Thyroid gland (tissue), 4 donors: ENCODE measurements around the gene NUTM2F.
"Not testable (repeated sequence)": the region's sequence is repeated elsewhere in the genome, so short reads cannot be mapped to it uniquely, and the experiment has no call there.

Experiments used
- POLR2A ChIP-seq, 2 donors: fragments of 450-650 bp; IDR thresholded peaks; one replicate each; pipeline ENCODE4 v1.6.1; 2017; ENCODE audit warnings: antibody characterized with exemption in 2 of 2, mild to moderate bottlenecking in 2 of 2, moderate library complexity in 1 of 2
- TF ChIP-seq, protein P1 (sequence below), 6 experiments: fragments of 200-600 bp in 3 of 6; fragments of 450-650 bp in 3 of 6; sonication (generic) in 3 of 6; IDR thresholded peaks; one replicate each; pipeline ENCODE4 v1.5.1; 2016 to 2019; ENCODE audit warnings: antibody characterized with exemption in 6 of 6, mild to moderate bottlenecking in 2 of 6, inconsistent platforms in 1 of 6, moderate library complexity in 1 of 6

DNA sequence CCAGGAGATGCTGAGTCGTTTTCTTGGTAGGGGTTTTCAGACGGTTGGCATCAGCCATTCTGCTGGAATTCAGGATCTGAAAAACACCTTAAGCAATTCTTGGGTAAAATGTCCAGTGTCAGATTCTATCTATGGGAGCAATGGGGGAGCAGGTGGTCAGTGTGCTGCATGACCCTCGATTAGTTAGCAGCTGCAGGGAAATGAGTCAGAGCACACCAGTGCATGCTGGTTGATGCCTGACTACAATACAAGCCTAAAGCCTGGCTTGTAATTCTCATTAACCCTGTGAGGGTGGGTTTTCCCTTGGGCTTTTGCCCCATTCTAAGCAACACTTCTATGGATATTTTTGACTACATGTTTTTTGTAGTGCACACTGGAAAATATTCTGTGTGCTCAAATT, 20.3 kb upstream of the NUTM2F start:
- TF ChIP-seq, protein P1, sequence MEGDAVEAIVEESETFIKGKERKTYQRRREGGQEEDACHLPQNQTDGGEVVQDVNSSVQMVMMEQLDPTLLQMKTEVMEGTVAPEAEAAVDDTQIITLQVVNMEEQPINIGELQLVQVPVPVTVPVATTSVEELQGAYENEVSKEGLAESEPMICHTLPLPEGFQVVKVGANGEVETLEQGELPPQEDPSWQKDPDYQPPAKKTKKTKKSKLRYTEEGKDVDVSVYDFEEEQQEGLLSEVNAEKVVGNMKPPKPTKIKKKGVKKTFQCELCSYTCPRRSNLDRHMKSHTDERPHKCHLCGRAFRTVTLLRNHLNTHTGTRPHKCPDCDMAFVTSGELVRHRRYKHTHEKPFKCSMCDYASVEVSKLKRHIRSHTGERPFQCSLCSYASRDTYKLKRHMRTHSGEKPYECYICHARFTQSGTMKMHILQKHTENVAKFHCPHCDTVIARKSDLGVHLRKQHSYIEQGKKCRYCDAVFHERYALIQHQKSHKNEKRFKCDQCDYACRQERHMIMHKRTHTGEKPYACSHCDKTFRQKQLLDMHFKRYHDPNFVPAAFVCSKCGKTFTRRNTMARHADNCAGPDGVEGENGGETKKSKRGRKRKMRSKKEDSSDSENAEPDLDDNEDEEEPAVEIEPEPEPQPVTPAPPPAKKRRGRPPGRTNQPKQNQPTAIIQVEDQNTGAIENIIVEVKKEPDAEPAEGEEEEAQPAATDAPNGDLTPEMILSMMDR (IDR thresholded peaks at IDR 0.05), result not testable (repeated sequence)
- TF ChIP-seq POLR2A (IDR thresholded peaks at IDR 0.05), result not testable (repeated sequence)
